OCI-LY3 (cell line): ENCODE results near the gene ZFAND4.

ENCODE experiments used
- CTCF ChIP-seq: fragments of 200-600, 300-600 bp; sonication (generic); IDR thresholded peaks from 2 replicates; pipeline ENCODE4 v1.5.1; 2014; ENCODE audit warnings: antibody characterized with exemption, low read length, low read depth
- EZH2phosphoT487 ChIP-seq: fragments of 200-600 bp; shearing (Covaris generic); IDR thresholded peaks from 2 replicates; pipeline ENCODE4 v1.6.1; 2018; ENCODE audit warnings: antibody characterized with exemption, mixed run types, low read depth

GRCh38 chr10:45592926-45593325, 79.6 kb downstream of the ZFAND4 start:
- TF ChIP-seq CTCF (no peak), EZH2phosphoT487 (no peak)
